HFFc6 (cell line): ENCODE results near the gene TRIM5. TPM values are rescaled to one million over a fixed set of nuclear protein-coding genes. Genes with fewer than 3 reads are reported as not detected.
A peak's percentile ranks its signal among the peaks of the same experiment; 100 is the strongest.
"Not testable (repeated sequence)": the region's sequence is repeated elsewhere in the genome, so short reads cannot be mapped to it uniquely, and the experiment has no call there.

Experiments
- DNase-seq: peaks from one replicate; pipeline ENCODE4 v3.0.0-alpha.2; 2018
- H3K27ac Mint-ChIP-seq: 2 replicates; pipeline ENCODE4 v1.8.0; 2020; ENCODE audit warnings: mild to moderate bottlenecking, mixed read lengths
- H3K27me3 Mint-ChIP-seq: 2 replicates; pipeline ENCODE4 v1.8.0; 2021; ENCODE audit warnings: mild to moderate bottlenecking, moderate library complexity, mixed read lengths; ENCODE audit not compliant: insufficient read depth
- H3K36me3 Mint-ChIP-seq: 2 replicates; pipeline ENCODE4 v1.8.0; 2021; ENCODE audit warnings: low read depth, mixed read lengths
- H3K4me1 Mint-ChIP-seq: 2 replicates; pipeline ENCODE4 v1.8.0; 2020; ENCODE audit warnings: low read depth, mixed read lengths
- H3K4me3 Mint-ChIP-seq: 2 replicates; pipeline ENCODE4 v1.8.0; 2020; ENCODE audit warnings: mild to moderate bottlenecking, moderate library complexity, mixed read lengths
- H3K9me3 Mint-ChIP-seq: 2 replicates; pipeline ENCODE4 v1.8.0; 2020; ENCODE audit warnings: mild to moderate bottlenecking, mixed read lengths
- total RNA-seq, 6 experiments: library from RNA; stranded (reverse); fragmentation: NEBNext Ultra II Directional; extraction: Animal tissue kit (Norgen Biotek cat#: 25700); gene quantifications; 2 replicates in 1 of 6; 3 replicates in 5 of 6; pipeline ENCODE4 v1.2.3, GENCODE V29; 2021
- TF ChIP-seq, protein P1 (sequence below): fragments of 200-600 bp; sonication (generic); IDR thresholded peaks from 2 replicates; pipeline ENCODE4 v1.5.0; 2021; ENCODE audit warnings: antibody characterized with exemption, mild to moderate bottlenecking

Gene TRIM5
- total RNA-seq, 6 experiments from 2014 or later: 35.7 to 49.4 (median 43.5) TPM

DNA sequence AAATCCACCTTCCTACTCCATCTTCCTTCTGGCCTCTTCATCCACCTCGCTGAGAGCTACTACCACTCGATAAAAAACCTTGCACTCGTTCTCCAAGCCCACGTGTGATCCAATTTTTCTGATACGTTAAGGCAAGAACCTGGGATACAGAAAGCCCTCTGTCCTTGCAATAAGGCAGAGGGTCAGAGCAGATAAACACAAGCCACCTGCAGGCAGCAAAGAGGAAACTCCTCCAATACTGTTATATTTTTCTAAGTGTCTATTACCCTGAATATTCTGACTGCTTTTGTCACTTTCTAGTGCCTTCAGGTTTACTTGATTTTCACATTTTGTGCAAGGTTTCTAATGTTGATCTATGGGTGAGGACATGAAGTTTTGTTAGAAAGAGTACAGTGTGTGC is 26.6 kb downstream of the TRIM5 start:
- Mint-ChIP-seq H3K4me1 (no peaks in the 10 kb centered on the region), H3K9me3 (peaks cover under 1% of the 10 kb centered on the region; the same call in 1 of the 2 replicates), H3K36me3 (peaks cover 12% of the 10 kb centered on the region)

DNA sequence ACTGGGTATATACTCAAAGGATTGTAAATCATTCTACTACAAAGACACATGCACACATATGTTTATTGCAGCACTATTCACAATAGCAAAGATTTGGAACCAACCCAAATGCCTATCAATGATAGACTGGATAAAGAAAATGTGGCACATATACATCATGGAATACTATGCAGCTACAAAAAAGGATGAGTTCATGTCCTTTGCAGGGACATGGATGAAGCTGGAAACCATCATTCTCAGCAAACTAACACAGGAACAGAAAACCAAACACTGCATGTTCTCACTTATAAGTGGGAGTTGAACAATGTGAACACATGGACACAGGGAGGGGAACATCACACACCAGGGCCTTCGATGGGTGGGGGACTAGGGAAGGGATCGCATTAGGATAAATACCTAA is 27.9 kb downstream of the TRIM5 start:
- H3K4me1 Mint-ChIP-seq, H3K27me3 Mint-ChIP-seq, DNase-seq, H3K9me3 Mint-ChIP-seq, H3K4me3 Mint-ChIP-seq, H3K27ac Mint-ChIP-seq: not testable (repeated sequence)
- peaks cover 26% of the 10 kb centered on the region for H3K36me3 Mint-ChIP-seq

More for the DNA sequence above, 26.6 kb downstream of the TRIM5 start:
- Mint-ChIP-seq H3K4me3 (no peak overlapping the region), H3K27me3 (no peaks in the 10 kb centered on the region; the same call in 1 of the 2 replicates), H3K27ac (no peak overlapping the region)
- TF ChIP-seq, protein P1, sequence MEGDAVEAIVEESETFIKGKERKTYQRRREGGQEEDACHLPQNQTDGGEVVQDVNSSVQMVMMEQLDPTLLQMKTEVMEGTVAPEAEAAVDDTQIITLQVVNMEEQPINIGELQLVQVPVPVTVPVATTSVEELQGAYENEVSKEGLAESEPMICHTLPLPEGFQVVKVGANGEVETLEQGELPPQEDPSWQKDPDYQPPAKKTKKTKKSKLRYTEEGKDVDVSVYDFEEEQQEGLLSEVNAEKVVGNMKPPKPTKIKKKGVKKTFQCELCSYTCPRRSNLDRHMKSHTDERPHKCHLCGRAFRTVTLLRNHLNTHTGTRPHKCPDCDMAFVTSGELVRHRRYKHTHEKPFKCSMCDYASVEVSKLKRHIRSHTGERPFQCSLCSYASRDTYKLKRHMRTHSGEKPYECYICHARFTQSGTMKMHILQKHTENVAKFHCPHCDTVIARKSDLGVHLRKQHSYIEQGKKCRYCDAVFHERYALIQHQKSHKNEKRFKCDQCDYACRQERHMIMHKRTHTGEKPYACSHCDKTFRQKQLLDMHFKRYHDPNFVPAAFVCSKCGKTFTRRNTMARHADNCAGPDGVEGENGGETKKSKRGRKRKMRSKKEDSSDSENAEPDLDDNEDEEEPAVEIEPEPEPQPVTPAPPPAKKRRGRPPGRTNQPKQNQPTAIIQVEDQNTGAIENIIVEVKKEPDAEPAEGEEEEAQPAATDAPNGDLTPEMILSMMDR: peak; percentile 16; the same call in 1 of the 2 replicates
- DNase-seq: no peak

DNA sequence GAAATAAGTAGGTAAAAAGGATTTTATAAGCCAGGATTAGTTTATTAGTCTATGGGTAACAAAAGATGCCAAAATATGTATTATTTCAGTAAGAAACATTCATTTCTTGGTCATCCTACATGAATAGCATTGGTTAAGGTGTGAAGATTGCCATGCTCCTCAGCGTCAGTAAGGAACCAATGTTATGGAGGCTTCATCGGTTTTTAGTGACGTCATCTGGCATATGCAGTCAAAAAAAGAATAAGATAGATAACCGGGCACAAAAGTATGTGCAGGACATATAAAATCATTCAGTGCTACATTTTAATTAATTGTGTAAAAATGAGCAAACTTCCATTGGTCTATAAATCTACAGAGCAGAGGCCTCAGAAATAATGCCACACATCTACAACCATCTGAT is 29.4 kb downstream of the TRIM5 start:
- no peak overlapping the region for H3K27ac Mint-ChIP-seq
- peaks cover 9% of the 10 kb centered on the region for H3K9me3 Mint-ChIP-seq
- H3K4me1 Mint-ChIP-seq: no peaks in the 10 kb centered on the region
- H3K27me3 Mint-ChIP-seq: no peaks in the 10 kb centered on the region
- peaks cover 28% of the 10 kb centered on the region for H3K36me3 Mint-ChIP-seq
- H3K4me3 Mint-ChIP-seq: no peak overlapping the region
- TF ChIP-seq, protein P1: no peak
- no peak for DNase-seq

DNA sequence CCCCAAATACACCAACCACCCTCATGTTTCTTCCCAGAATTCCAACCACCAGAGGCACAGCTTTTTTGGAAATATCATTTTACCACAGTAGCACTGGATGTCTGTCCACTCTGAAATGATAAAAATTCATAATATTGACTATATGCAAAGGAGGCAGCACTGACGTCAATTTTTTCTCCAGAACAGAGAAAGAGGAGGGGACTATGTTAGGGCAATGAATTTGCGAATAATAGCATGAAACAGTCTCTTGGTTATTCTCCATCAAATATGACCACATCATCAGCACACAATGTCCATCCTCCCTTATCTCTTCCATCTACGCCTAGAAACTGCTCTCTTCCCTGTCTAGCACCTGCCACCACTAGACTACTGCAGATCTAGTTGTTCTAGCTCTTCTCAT is 38.7 kb downstream of the TRIM5 start:
- Mint-ChIP-seq H3K4me1 (no peaks in the 10 kb centered on the region), H3K36me3 (peaks cover 19% of the 10 kb centered on the region), H3K4me3 (no peak overlapping the region), H3K27me3 (no peaks in the 10 kb centered on the region), H3K27ac (no peak overlapping the region), H3K9me3 (no peaks in the 10 kb centered on the region)
- DNase-seq: no peak
- TF ChIP-seq, protein P1: no peak

DNA sequence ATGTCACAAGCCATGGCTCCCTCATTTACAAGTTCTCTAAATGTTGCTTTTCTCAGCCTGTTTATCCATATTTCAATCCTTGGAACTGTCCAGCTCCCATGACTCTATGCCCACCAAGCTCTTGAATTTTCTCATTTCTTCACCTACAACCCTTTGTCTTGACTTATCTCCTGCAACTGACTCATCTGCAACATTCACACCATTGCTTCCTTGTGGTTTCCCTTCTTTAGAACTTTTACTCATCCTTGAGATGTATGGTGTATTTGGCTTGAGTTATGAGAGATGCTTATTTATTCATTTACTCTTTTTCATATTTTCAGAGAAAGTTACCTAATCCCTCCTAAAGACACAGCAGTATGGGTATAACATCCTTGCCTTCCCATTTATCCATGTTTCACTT is 41.3 kb downstream of the TRIM5 start:
- DNase-seq: no peak
- TF ChIP-seq, protein P1: no peak
- no peak overlapping the region for H3K4me3 Mint-ChIP-seq
- no peak overlapping the region for H3K27ac Mint-ChIP-seq
- no peaks in the 10 kb centered on the region for H3K9me3 Mint-ChIP-seq
- no peaks in the 10 kb centered on the region for H3K27me3 Mint-ChIP-seq
- H3K4me1 Mint-ChIP-seq: no peaks in the 10 kb centered on the region
- peaks cover 30% of the 10 kb centered on the region for H3K36me3 Mint-ChIP-seq

DNA sequence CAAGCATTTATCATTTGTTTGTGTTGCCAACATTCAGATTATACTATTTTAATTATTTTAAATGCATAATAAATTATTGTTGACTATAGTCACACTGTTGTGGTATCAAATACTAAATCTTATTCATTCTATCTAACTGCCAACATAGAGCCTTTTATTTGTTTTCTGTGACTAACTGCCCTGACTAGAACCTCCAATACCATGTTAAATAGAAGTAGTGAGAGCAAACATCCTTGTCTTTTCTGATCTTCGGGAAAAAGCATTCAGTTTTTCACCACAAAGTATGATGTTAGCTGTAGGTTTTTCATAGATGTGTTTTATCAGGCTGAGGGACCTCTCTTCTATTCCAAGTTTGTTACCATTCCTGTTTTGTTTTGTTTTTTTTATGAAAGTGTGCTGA is 44.9 kb downstream of the TRIM5 start:
- no peak overlapping the region for H3K4me3 Mint-ChIP-seq
- H3K27me3 Mint-ChIP-seq: no peaks in the 10 kb centered on the region
- TF ChIP-seq, protein P1: no peak

More for the DNA sequence above, 44.9 kb downstream of the TRIM5 start:
- Mint-ChIP-seq H3K9me3 (no peaks in the 10 kb centered on the region), H3K36me3 (peaks cover 30% of the 10 kb centered on the region), H3K27ac (no peak overlapping the region), H3K4me1 (no peaks in the 10 kb centered on the region)
- DNase-seq: no peak
